Natural killer cell (primary cell): ENCODE measurements around the gene COPS9. TPM values are rescaled to one million over a fixed set of nuclear protein-coding genes. Genes with fewer than 3 reads are reported as not detected.

ENCODE experiments used
- ATAC-seq, 3 donors: fragments of 150-1000 bp in 2 of 3; fragments of 200-7000 bp in 1 of 3; cut with Tn5 transposase; 1 replicate in 1 of 3; 2 replicates in 2 of 3; pipeline ENCODE4 v1.10.0; 2021; ENCODE audit warnings: mild to moderate bottlenecking in 2 of 3, moderate library complexity in 2 of 3
- DNase-seq, 2 donors: peaks; one replicate each; pipeline versions ENCODE4 v3.0.0 to v3.0.0-alpha.2; 2013 to 2021; ENCODE audit warnings: mixed read lengths in 1 of 2
- H3K27ac ChIP-seq: one replicate; pipeline ENCODE4 v1.5.1; 2013; ENCODE audit warnings: mild to moderate bottlenecking, low read length
- H3K27me3 ChIP-seq: one replicate; pipeline ENCODE4 v1.6.1; 2013; ENCODE audit warnings: low read length; ENCODE audit not compliant: control insufficient read depth, insufficient read depth
- H3K36me3 ChIP-seq: one replicate; pipeline ENCODE4 v1.6.1; 2013; ENCODE audit warnings: low read length; ENCODE audit not compliant: control insufficient read depth, insufficient read depth
- H3K4me1 ChIP-seq: one replicate; pipeline ENCODE4 v1.6.1; 2013; ENCODE audit warnings: low read length; ENCODE audit not compliant: control insufficient read depth, insufficient read depth
- H3K4me3 ChIP-seq: one replicate; pipeline ENCODE4 v1.5.1; 2013; ENCODE audit warnings: low read length
- H3K9me3 ChIP-seq: one replicate; pipeline ENCODE4 v1.6.1; 2013; ENCODE audit warnings: low read length; ENCODE audit not compliant: control insufficient read depth, insufficient read depth
- H3K27ac Mint-ChIP-seq, 2 donors: one replicate each; pipeline ENCODE4 v1.8.0; 2022; ENCODE audit warnings: mild to moderate bottlenecking in 2 of 2, mixed read lengths in 2 of 2, moderate library complexity in 1 of 2
- H3K27me3 Mint-ChIP-seq, 2 donors: one replicate each; pipeline ENCODE4 v1.8.0; 2022; ENCODE audit warnings: low read depth in 2 of 2, mixed read lengths in 2 of 2
- H3K36me3 Mint-ChIP-seq: one replicate; pipeline ENCODE4 v1.8.0; 2022; ENCODE audit warnings: mixed read lengths
- H3K4me1 Mint-ChIP-seq, 2 donors: one replicate each; pipeline ENCODE4 v1.8.0; 2022; ENCODE audit warnings: mixed read lengths in 2 of 2
- H3K4me3 Mint-ChIP-seq: one replicate; pipeline ENCODE4 v1.8.0; 2022; ENCODE audit warnings: mild to moderate bottlenecking, moderate library complexity, mixed read lengths
- H3K9me3 Mint-ChIP-seq, 2 donors: one replicate each; pipeline ENCODE4 v1.8.0; 2022; ENCODE audit warnings: mixed read lengths in 2 of 2
- WGBS: methylation state at CpG from one replicate; pipeline ENCODE4 v1.1.7; 2013; ENCODE audit warnings: missing lambda C conversion rate; ENCODE audit not compliant: insufficient coverage; 5-methylcytosine and 5-hydroxymethylcytosine counted together
- intact Hi-C: fragments of 100-400 bp; cut with micrococcal nuclease; formaldehyde crosslinking; loops from one replicate; pipeline ENCODE4 v1.14.2; 2022
- total RNA-seq, 4 donors: library from RNA; stranded (reverse); fragments of 120-200 nt in 1 of 4; gene quantifications; one replicate each; pipeline versions ENCODE4 v1.2.3 to v1.2.4, GENCODE V29; 2013 to 2022
- TF ChIP-seq, protein P1 (sequence below): fragments of 200-600 bp; IDR thresholded peaks from one replicate; pipeline ENCODE4 v1.8.0; 2022; ENCODE audit warnings: antibody characterized with exemption

The COPS9 gene
- total RNA-seq, 3 donors from 2014 or later (not counting 1 experiment from before 2014, with no cell fraction given) = 51.5 to 76.5 (median 53.5) TPM

DNA sequence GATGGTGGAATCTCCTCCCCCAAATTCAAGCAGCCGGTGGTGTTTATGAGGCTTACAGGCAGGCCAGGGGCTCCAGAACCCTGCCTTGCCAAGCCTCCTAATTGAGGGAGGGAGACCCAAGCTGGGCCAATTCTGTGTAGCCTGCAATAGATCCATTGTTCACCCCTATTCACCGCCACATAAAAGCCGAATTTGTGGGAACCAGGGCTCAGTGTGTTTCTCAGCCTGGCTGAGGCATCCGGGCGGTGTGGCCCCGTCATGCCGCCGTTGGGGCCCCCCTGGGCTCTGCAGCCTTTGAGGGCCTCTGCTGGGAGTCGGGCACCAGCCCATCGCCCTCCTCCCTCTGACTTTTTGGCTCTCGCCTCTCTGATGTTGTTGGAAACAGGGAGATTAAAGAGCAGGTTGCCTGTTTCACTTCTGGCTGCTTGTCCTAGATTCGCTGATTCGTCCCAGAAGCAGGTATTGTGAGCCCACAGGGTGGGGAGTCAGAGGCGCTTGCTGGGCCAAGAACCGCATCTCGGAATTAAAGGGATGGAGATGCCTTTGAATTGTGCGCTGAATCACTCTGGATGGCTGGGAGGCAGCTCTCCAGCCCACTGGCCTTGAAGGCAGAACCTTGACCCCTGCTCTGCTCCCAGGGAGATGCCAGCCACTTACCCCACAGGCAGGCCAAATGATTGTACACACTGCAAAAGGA lies 19.1 kb upstream of the COPS9 start:
- H3K4me1 Mint-ChIP-seq = no peaks in the 10 kb centered on the region
- H3K4me3 Mint-ChIP-seq = no peak overlapping the region
- DNase-seq (no peak), ATAC-seq (no peak)
- Histone ChIP-seq H3K27me3 (no peaks in the 10 kb centered on the region), H3K27ac (no peak overlapping the region), H3K36me3 (no peaks in the 10 kb centered on the region), H3K9me3 (no peaks in the 10 kb centered on the region), H3K4me3 (no peak overlapping the region), H3K4me1 (no peaks in the 10 kb centered on the region)
- no peaks in the 10 kb centered on the region for H3K9me3 Mint-ChIP-seq
- H3K27ac Mint-ChIP-seq = no peak overlapping the region
- TF ChIP-seq, protein P1, sequence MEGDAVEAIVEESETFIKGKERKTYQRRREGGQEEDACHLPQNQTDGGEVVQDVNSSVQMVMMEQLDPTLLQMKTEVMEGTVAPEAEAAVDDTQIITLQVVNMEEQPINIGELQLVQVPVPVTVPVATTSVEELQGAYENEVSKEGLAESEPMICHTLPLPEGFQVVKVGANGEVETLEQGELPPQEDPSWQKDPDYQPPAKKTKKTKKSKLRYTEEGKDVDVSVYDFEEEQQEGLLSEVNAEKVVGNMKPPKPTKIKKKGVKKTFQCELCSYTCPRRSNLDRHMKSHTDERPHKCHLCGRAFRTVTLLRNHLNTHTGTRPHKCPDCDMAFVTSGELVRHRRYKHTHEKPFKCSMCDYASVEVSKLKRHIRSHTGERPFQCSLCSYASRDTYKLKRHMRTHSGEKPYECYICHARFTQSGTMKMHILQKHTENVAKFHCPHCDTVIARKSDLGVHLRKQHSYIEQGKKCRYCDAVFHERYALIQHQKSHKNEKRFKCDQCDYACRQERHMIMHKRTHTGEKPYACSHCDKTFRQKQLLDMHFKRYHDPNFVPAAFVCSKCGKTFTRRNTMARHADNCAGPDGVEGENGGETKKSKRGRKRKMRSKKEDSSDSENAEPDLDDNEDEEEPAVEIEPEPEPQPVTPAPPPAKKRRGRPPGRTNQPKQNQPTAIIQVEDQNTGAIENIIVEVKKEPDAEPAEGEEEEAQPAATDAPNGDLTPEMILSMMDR = no peak
- WGBS = 85% methylated on average over 17 of the region's 17 CpGs
- H3K36me3 Mint-ChIP-seq = no peaks in the 10 kb centered on the region
- peaks cover 0 to 4% of the 10 kb centered on the region in 2 donors for H3K27me3 Mint-ChIP-seq
- intact Hi-C loops = no loop called here

DNA sequence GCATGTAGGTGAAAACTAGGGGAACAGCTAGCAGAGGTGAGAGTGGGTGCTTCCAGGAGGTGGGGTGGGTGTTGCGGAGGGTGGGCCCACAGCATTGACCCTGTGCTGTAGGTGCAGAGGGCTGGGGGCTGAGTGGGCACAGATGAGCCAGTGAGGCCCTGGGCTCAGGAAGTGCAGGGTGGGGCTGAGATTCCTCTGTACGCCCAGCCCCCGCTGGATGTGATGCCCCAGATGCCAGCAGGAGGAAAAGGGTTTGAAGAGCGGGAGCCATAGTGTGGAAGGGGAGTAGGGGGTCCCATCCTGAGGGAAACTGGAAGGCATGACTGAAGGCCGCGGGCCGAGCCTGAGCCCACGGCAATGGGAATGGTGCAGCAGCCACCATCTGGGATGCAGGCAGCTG lies 18.5 kb upstream of the COPS9 start:
- no peaks in the 10 kb centered on the region for H3K36me3 ChIP-seq
- no peak overlapping the region for H3K4me3 Mint-ChIP-seq
- H3K36me3 Mint-ChIP-seq = no peaks in the 10 kb centered on the region
- no peak overlapping the region for H3K4me3 ChIP-seq
- peaks cover 0 to 4% of the 10 kb centered on the region in 2 donors for H3K27me3 Mint-ChIP-seq
- no peaks in the 10 kb centered on the region for H3K4me1 ChIP-seq
- DNase-seq (no peak), ATAC-seq (no peak)
- H3K27ac ChIP-seq = no peak overlapping the region
- intact Hi-C loops = loop anchor here (5.0 kb wide), 1 partner anchor 283 kb away; the partner anchor contains the start of gene GPC1
- 92% methylated on average over 8 of the region's 8 CpGs for WGBS
- TF ChIP-seq, protein P1 = no peak
- H3K27ac Mint-ChIP-seq = no peak overlapping the region
- no peaks in the 10 kb centered on the region for H3K4me1 Mint-ChIP-seq
- no peaks in the 10 kb centered on the region for H3K27me3 ChIP-seq
- H3K9me3 ChIP-seq = no peaks in the 10 kb centered on the region
- no peaks in the 10 kb centered on the region for H3K9me3 Mint-ChIP-seq

DNA sequence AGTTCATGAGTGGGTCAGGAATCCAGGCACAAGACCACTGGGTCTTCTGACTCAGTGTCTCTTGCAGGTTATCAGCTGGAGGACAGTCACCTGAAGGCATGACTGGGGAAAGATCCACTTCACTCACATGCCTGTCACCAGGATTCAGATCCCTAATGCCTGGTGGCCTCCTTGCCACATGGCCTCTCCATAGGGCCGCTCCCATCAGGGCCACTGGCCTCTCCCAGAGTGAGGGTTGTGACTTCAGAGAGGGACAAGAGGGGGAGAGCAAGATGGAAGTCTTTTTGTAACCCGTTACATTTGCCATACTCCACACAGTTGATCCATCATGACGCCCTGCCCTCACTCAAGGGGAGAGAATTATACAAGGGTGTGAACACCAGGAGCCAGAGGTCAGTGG lies 17.3 kb upstream of the COPS9 start:
- Mint-ChIP-seq H3K9me3 (no peaks in the 10 kb centered on the region), H3K36me3 (no peaks in the 10 kb centered on the region), H3K27ac (no peak overlapping the region), H3K27me3 (peaks cover 0 to 4% of the 10 kb centered on the region in 2 donors), H3K4me3 (no peak overlapping the region), H3K4me1 (no peaks in the 10 kb centered on the region)
- no peaks in the 10 kb centered on the region for H3K36me3 ChIP-seq
- no peaks in the 10 kb centered on the region for H3K4me1 ChIP-seq
- no peaks in the 10 kb centered on the region for H3K27me3 ChIP-seq
- H3K27ac ChIP-seq = no peak overlapping the region
- 100% methylated on average over 1 of the region's 3 CpGs for WGBS
- TF ChIP-seq, protein P1 = no peak
- H3K9me3 ChIP-seq = no peaks in the 10 kb centered on the region
- no peak for DNase-seq
- ATAC-seq = no peak
- no peak overlapping the region for H3K4me3 ChIP-seq
- intact Hi-C loops = loop anchor here (5.0 kb wide), 1 partner anchor 284 kb away; the partner anchor contains the start of gene GPC1
